Activated B cell treated with CpG ODN at 0.5 μM for 24 hours (primary cell): ENCODE results near the gene UPK2. TPM values are rescaled to one million over a fixed set of nuclear protein-coding genes. Genes with fewer than 3 reads are reported as not detected.

Experiments used
- ATAC-seq: fragments of 200-7000 bp; cut with Tn5 transposase; one replicate; pipeline ENCODE4 v1.10.0; 2021; ENCODE audit warnings: low read depth, mild to moderate bottlenecking, moderate library complexity
- CTCF ChIA-PET: fragments of 350-600 bp; sonication (Branson Sonifier 250); formaldehyde crosslinking; loops from one replicate; lab custom pipeline; 2021; ENCODE audit warnings: antibody characterized with exemption; lab: Charles Lee
- POLR2A ChIA-PET: fragments of 350-600 bp; sonication (Branson Sonifier 250); formaldehyde crosslinking; loops from one replicate; lab custom pipeline; 2021; ENCODE audit warnings: antibody characterized with exemption; lab: Charles Lee
- DNase-seq: peaks from one replicate; pipeline ENCODE4 v3.0.0; 2022
- H3K27ac Mint-ChIP-seq: one replicate; pipeline ENCODE4 v1.8.0; 2020; ENCODE audit warnings: mixed read lengths
- H3K27me3 Mint-ChIP-seq: one replicate; pipeline ENCODE4 v1.8.0; 2021; ENCODE audit warnings: mixed read lengths
- H3K36me3 Mint-ChIP-seq: one replicate; pipeline ENCODE4 v1.8.0; 2021; ENCODE audit warnings: low read depth, mixed read lengths
- H3K4me1 Mint-ChIP-seq: one replicate; pipeline ENCODE4 v1.8.0; 2021; ENCODE audit warnings: mixed read lengths
- H3K4me3 Mint-ChIP-seq: one replicate; pipeline ENCODE4 v1.8.0; 2020; ENCODE audit warnings: mild to moderate bottlenecking, mixed read lengths
- H3K9me3 Mint-ChIP-seq: one replicate; pipeline ENCODE4 v1.8.0; 2020; ENCODE audit warnings: mixed read lengths
- intact Hi-C: fragments of 100-400 bp; cut with micrococcal nuclease; formaldehyde crosslinking; loops from one replicate; pipeline ENCODE4 v1.15.1; 2024
- total RNA-seq: library from RNA; stranded (reverse); gene quantifications from 2 replicates; pipeline ENCODE4 v1.2.3, GENCODE V29; 2022
- TF ChIP-seq, protein P1 (sequence below): fragments of 200-600 bp; IDR thresholded peaks from one replicate; pipeline ENCODE4 v1.8.0; 2022; ENCODE audit warnings: antibody characterized with exemption, mild to moderate bottlenecking

UPK2 gene
- total RNA-seq, 1 donor from 2014 or later, result 0.27 TPM

DNA sequence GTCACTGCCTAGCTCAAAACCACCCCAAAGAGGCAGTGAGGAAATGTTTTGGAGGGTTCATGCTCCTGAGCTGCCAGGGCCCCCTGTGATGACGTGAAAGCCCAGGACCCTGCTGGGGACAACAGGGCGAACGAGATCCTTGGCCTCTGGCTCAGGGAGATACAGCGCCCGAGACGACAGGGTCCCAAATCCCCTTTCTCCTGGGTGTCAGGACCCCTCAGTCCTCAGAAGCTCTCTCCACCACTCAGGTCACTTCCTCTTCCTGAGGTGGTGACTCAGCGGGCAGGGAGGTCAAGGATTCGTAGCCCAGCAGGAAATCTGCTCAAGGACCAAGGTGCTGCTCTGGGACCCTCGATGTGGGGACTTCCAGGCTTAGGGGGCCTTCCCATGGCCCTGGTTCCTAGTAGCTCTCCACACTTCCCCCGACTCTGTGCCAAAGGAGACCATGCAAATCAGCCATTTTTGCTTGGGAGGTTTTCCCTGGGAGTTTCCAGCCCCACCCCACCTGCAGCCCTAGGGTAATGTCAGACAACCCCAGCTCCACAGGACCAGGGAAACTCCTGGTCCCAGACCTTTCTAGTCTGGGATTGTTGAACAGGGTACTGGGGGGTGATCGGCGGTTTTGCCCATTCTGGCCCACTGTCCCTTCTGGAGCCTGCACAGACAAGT lies 43.2 kb upstream of the UPK2 start:
- ATAC-seq (peak; percentile 14), DNase-seq (no peak)
- Mint-ChIP-seq H3K4me3 (peak overlapping the region; percentile 53), H3K4me1 (peaks cover 77% of the 10 kb centered on the region), H3K27me3 (no peaks in the 10 kb centered on the region), H3K27ac (peak overlapping the region; percentile 79), H3K9me3 (no peaks in the 10 kb centered on the region), H3K36me3 (peaks cover 6% of the 10 kb centered on the region)
- intact Hi-C loops, result no loop called here
- ChIA-PET POLR2A (interaction anchor here (0.6 to 9.3 kb wide), 14 partner anchors 9 to 123 kb away, joined by 3 to 109 read pairs (median 6); partner anchors contain the start of genes BCL9L, DDX6, RPS25 and TRAPPC4), CTCF (interaction anchor here (0.9 to 2.1 kb wide), 8 partner anchors 10 to 45 kb away, joined by 3 to 16 read pairs (median 5); partner anchors contain the start of genes BCL9L and CXCR5)
- TF ChIP-seq, protein P1, sequence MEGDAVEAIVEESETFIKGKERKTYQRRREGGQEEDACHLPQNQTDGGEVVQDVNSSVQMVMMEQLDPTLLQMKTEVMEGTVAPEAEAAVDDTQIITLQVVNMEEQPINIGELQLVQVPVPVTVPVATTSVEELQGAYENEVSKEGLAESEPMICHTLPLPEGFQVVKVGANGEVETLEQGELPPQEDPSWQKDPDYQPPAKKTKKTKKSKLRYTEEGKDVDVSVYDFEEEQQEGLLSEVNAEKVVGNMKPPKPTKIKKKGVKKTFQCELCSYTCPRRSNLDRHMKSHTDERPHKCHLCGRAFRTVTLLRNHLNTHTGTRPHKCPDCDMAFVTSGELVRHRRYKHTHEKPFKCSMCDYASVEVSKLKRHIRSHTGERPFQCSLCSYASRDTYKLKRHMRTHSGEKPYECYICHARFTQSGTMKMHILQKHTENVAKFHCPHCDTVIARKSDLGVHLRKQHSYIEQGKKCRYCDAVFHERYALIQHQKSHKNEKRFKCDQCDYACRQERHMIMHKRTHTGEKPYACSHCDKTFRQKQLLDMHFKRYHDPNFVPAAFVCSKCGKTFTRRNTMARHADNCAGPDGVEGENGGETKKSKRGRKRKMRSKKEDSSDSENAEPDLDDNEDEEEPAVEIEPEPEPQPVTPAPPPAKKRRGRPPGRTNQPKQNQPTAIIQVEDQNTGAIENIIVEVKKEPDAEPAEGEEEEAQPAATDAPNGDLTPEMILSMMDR, result no peak

DNA sequence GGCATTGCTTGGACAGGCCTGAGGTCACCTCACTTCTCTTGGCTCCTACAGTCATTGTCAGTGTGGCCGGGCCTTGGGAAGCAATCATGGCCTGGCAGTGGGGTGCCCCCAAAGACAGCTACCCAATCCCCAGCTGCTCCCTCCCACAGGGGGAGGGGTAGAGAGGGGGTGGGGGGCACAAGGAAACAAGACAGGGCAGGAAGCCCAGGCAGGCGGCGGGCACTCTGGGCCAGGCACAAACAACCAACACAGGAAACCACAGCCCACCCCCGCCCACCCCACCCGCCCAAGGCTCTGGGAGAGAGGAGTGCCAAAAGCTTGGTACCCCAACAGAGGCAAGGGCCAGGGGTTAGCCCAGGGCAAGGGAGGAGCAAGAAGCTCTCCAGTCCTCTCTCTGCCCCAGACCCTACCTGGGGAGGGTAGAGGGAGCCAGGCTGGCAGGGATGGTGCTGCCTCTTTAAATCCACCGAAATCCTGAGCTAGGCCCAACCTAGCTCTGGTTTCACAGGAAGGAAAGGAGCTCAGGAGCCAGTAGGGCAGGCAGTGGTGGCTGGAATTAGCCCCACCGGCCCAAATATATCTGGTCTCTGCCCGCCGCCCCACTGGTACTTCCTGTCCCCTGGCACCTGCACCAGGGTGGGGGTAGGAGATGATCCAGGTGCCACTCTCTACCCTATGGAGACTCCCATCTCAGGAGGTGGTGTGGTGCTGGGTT lies 42.5 kb upstream of the UPK2 start:
- Mint-ChIP-seq H3K27me3 (no peaks in the 10 kb centered on the region), H3K36me3 (peaks cover 7% of the 10 kb centered on the region), H3K27ac (peak overlapping the region; percentile 90), H3K4me3 (peak overlapping the region; percentile 52), H3K4me1 (peaks cover 83% of the 10 kb centered on the region), H3K9me3 (no peaks in the 10 kb centered on the region)
- ATAC-seq (peak; percentile 7), DNase-seq (no peak)
- ChIA-PET CTCF (interaction anchor here (0.9 to 2.1 kb wide), 7 partner anchors 12 to 224 kb away, joined by 3 to 11 read pairs (median 5); partner anchors contain the start of gene BCL9L), POLR2A (interaction anchor here (0.5 to 9.3 kb wide), 16 partner anchors 9 to 365 kb away, joined by 3 to 109 read pairs (median 6); partner anchors contain the start of genes BCL9L, DDX6, RPS25 and TRAPPC4)
- TF ChIP-seq, protein P1, result no peak
- intact Hi-C loops, result no loop called here

DNA sequence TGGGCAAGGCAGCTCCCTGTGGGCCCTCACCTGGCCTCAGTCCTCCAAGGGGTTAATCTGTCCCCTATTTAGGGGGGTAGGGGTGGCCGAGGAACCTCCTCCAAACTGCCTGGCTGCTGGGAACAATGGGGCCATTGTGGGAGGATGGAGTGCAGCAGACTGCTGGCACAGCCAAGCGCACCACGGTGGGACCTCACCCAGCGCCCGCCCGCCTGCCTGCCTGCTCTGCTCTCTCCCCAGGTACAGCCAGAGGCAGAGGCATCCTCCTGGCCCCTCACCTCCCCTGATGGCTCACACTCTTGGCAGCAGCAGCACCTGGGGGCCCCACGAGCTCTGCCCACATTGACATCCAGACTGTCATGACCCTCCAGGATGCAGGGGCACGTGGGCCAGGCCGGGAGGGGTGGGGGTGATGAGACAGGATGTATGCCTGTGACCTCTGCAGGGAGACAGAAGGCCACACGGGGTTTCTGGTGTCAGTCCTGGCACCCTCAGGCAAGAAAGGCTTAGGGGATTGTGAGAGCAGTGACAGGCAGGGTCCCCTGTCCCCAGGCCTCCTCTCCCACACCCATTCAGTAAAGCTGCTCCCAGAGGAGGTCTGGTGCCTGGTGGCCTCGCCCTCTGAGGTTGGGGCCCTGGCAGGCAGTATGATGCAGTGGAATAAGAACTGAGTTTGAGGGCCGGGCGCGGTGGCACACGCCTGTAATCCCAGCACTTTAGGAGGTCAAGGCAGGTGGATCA lies 41.8 kb upstream of the UPK2 start:
- ChIA-PET CTCF (interaction anchor here (0.8 to 2.1 kb wide), 5 partner anchors 11 to 224 kb away, joined by 4 to 11 read pairs (median 6); partner anchors contain the start of gene BCL9L), POLR2A (interaction anchor here (0.5 to 9.3 kb wide), 12 partner anchors 10 to 365 kb away, joined by 3 to 109 read pairs (median 6); partner anchors contain the start of genes BCL9L, CXCR5 and DDX6)
- no peaks in the 10 kb centered on the region for H3K9me3 Mint-ChIP-seq
- peak overlapping the region; percentile 52 for H3K4me3 Mint-ChIP-seq
- H3K27me3 Mint-ChIP-seq, result no peaks in the 10 kb centered on the region
- H3K4me1 Mint-ChIP-seq, result peaks cover 86% of the 10 kb centered on the region
- peak; percentile 41 for ATAC-seq
- peak overlapping the region; percentile 90 for H3K27ac Mint-ChIP-seq
- intact Hi-C loops, result no loop called here
- peaks cover 6% of the 10 kb centered on the region for H3K36me3 Mint-ChIP-seq
- TF ChIP-seq, protein P1, result no peak
- DNase-seq, result peak; percentile 45

DNA sequence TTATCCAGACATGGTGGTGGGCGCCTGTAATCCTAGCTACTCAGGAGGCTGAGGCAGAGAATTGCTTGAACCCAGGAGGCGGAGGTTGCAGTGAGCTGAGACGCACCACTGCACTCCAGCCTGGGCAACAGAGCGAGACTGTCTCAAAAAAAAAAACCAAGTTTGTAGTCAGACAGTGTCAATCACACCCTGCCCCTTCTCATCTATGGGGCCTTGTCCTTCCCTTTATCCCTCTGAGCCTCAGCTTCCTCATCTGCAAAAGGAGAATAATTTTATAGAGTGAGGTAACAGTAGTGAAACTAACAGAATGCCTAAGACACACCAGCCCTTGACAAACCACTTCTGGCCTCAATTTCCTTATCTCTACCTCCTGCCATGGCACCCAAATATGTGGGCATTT lies 41.1 kb upstream of the UPK2 start:
- ATAC-seq (peak; percentile 53), DNase-seq (no peak)
- H3K4me1 Mint-ChIP-seq, result peaks cover 89% of the 10 kb centered on the region
- H3K36me3 Mint-ChIP-seq, result peaks cover 6% of the 10 kb centered on the region
- ChIA-PET POLR2A (interaction anchor here (1.0 to 9.3 kb wide), 7 partner anchors 9 to 125 kb away, joined by 3 to 109 read pairs (median 6); partner anchors contain the start of genes BCL9L, CXCR5 and DDX6), CTCF (interaction anchor here (0.8 to 1.5 kb wide), 3 partner anchors 11 to 225 kb away, joined by 4 to 6 read pairs (median 4); partner anchors contain the start of gene BCL9L)
- H3K4me3 Mint-ChIP-seq, result peak overlapping the region; percentile 52
- no peaks in the 10 kb centered on the region for H3K27me3 Mint-ChIP-seq
- TF ChIP-seq, protein P1, result no peak
- intact Hi-C loops, result loop anchor here (1.0 kb wide), 1 partner anchor 9 kb away; no protein-coding TSS in a partner anchor
- peak overlapping the region; percentile 90 for H3K27ac Mint-ChIP-seq
- no peaks in the 10 kb centered on the region for H3K9me3 Mint-ChIP-seq
